Measurements from ENCODE around the gene PARP2. TPM values are rescaled to one million over a fixed set of nuclear protein-coding genes. Genes with fewer than 3 reads are reported as not detected.

PARP2 gene
- total RNA-seq, 1 experiment from 2014 or later: 28.6 TPM

DNA sequence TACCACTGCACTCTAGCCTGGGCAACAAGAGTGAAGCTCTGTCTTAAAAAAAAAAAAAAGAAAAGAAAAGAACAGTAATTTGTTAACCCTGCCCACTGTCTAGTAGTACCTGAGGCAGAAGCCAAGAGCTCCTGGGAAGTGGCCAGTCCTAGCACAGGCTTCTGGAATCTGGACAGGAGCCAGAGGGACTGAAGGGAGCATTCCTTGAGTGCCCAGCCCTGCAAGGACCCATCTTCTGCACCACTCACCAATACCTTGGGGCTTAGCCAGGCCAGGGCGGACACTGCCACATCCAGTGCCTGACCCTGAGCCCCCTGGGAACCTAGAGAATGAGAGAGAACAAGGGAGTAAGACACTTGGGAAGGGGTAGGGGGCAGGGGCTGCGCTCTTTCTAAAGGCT, 33.7 kb downstream of the PARP2 start:
- H3K27me3 Mint-ChIP-seq (ENCODE audit: unreplicated experiment): no peaks in the 10 kb centered on the region
- no peaks in the 10 kb centered on the region for H3K9me3 Mint-ChIP-seq (ENCODE audit: low read depth, unreplicated experiment)
- DNase-seq: no peak
- TF ChIP-seq, protein P1, sequence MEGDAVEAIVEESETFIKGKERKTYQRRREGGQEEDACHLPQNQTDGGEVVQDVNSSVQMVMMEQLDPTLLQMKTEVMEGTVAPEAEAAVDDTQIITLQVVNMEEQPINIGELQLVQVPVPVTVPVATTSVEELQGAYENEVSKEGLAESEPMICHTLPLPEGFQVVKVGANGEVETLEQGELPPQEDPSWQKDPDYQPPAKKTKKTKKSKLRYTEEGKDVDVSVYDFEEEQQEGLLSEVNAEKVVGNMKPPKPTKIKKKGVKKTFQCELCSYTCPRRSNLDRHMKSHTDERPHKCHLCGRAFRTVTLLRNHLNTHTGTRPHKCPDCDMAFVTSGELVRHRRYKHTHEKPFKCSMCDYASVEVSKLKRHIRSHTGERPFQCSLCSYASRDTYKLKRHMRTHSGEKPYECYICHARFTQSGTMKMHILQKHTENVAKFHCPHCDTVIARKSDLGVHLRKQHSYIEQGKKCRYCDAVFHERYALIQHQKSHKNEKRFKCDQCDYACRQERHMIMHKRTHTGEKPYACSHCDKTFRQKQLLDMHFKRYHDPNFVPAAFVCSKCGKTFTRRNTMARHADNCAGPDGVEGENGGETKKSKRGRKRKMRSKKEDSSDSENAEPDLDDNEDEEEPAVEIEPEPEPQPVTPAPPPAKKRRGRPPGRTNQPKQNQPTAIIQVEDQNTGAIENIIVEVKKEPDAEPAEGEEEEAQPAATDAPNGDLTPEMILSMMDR (IDR thresholded peaks at IDR 0.05; ENCODE audit: unreplicated experiment): no peak
- CTCF ChIA-PET: interaction anchor here (0.7 kb wide), 1 partner anchor 78 kb away, joined by 3 read pairs; the partner anchor contains the start of gene APEX1
- H3K36me3 Mint-ChIP-seq (ENCODE audit: insufficient read depth, unreplicated experiment): peaks cover 39% of the 10 kb centered on the region
- intact Hi-C loops (cut with micrococcal nuclease; ENCODE audit: unreplicated experiment): no loop called here
- H3K4me1 Mint-ChIP-seq (ENCODE audit: low read depth, unreplicated experiment): no peaks in the 10 kb centered on the region
- no peak overlapping the region for H3K27ac Mint-ChIP-seq (ENCODE audit: unreplicated experiment)
- BruUV-seq (replicated peaks): no TSS peak
- no peak overlapping the region for H3K4me3 Mint-ChIP-seq (ENCODE audit: low read depth, unreplicated experiment)

DNA sequence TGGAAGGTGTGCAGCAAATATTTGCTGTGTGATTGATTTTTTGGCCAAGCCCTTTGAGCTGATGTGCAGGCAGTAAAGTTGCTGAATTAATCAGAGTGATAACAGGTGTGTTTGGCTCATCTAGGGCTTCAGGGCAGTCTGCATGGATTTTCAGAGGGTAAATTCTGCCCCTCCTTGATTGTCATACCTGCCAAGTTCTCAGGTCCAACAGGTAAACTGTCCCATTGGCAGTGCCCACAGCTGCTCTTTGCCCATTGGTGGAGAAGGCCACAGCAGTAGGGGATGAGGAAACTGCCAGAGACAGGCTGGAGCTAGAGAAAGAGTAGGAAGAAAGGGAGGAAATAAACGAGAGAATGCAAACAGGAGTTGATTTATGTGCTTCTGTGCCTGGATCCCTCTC, 36.3 kb downstream of the PARP2 start:
- H3K36me3 Mint-ChIP-seq (ENCODE audit: insufficient read depth, unreplicated experiment): peaks cover 36% of the 10 kb centered on the region
- intact Hi-C loops (cut with micrococcal nuclease; ENCODE audit: unreplicated experiment): no loop called here

DNA sequence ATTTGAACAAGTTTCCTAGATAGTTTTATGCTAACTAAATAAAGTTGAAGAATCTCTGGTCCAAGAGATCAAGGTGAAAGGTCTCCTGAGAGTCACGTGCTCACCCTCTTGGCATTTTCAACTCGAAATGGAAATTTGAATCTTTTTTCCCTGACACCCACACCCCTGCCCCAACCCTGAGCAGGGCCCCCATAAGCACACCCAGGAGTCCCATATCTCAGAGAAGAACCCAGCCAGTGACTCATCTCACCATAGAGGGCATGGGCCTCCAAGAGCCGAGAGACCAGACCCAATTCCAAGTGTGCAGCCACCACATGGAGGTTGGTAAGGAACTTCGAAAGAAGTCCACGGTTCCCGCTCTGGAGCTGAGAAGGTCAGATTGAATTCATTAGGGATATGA, 37.2 kb downstream of the PARP2 start:
- intact Hi-C loops (cut with micrococcal nuclease; ENCODE audit: unreplicated experiment): no loop called here
- CTCF ChIA-PET: no interaction called here
- Mint-ChIP-seq H3K4me1 (ENCODE audit: low read depth, unreplicated experiment) (no peaks in the 10 kb centered on the region), H3K27me3 (ENCODE audit: unreplicated experiment) (no peaks in the 10 kb centered on the region), H3K27ac (ENCODE audit: unreplicated experiment) (no peak overlapping the region), H3K36me3 (ENCODE audit: insufficient read depth, unreplicated experiment) (peaks cover 34% of the 10 kb centered on the region), H3K9me3 (ENCODE audit: low read depth, unreplicated experiment) (no peaks in the 10 kb centered on the region), H3K4me3 (ENCODE audit: low read depth, unreplicated experiment) (no peak overlapping the region)
- TF ChIP-seq, protein P1 (IDR thresholded peaks at IDR 0.05; ENCODE audit: unreplicated experiment): no peak
- no TSS peak for BruUV-seq (replicated peaks)
- DNase-seq: no peak

More for the DNA sequence above, 36.3 kb downstream of the PARP2 start:
- no peaks in the 10 kb centered on the region for H3K9me3 Mint-ChIP-seq (ENCODE audit: low read depth, unreplicated experiment)
- no peaks in the 10 kb centered on the region for H3K27me3 Mint-ChIP-seq (ENCODE audit: unreplicated experiment)
- BruUV-seq (replicated peaks): no TSS peak
- H3K4me1 Mint-ChIP-seq (ENCODE audit: low read depth, unreplicated experiment): no peaks in the 10 kb centered on the region
- CTCF ChIA-PET: no interaction called here
- TF ChIP-seq, protein P1 (IDR thresholded peaks at IDR 0.05; ENCODE audit: unreplicated experiment): no peak
- H3K27ac Mint-ChIP-seq (ENCODE audit: unreplicated experiment): no peak overlapping the region
- no peak overlapping the region for H3K4me3 Mint-ChIP-seq (ENCODE audit: low read depth, unreplicated experiment)
- no peak for DNase-seq

DNA sequence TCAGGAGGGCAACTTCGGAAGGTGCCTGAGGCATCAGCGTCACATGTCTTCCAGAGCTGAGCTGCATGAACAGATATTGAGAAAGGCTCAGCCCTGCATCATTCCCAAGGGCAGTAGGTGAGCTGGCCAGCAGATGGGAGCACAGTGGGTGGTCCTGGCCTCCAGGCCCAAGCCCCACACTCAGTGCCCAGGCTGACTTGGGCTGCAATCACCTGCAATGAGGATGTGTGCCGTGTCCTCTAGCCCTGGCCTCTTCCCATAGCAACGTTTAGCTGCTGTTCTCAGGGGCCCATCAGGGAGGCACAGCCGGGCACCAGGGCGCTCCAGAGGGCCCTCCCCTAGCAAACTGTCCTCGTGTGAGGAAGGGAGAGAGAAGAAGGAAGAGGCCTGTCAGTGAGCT, 37.9 kb downstream of the PARP2 start:
- no peaks in the 10 kb centered on the region for H3K27me3 Mint-ChIP-seq (ENCODE audit: unreplicated experiment)
- no peak overlapping the region for H3K27ac Mint-ChIP-seq (ENCODE audit: unreplicated experiment)
- DNase-seq: no peak
- BruUV-seq (replicated peaks): no TSS peak
- H3K4me1 Mint-ChIP-seq (ENCODE audit: low read depth, unreplicated experiment): no peaks in the 10 kb centered on the region
- intact Hi-C loops (cut with micrococcal nuclease; ENCODE audit: unreplicated experiment): no loop called here
- TF ChIP-seq, protein P1 (IDR thresholded peaks at IDR 0.05; ENCODE audit: unreplicated experiment): no peak
- no peak overlapping the region for H3K4me3 Mint-ChIP-seq (ENCODE audit: low read depth, unreplicated experiment)
- H3K36me3 Mint-ChIP-seq (ENCODE audit: insufficient read depth, unreplicated experiment): peaks cover 30% of the 10 kb centered on the region
- H3K9me3 Mint-ChIP-seq (ENCODE audit: low read depth, unreplicated experiment): no peaks in the 10 kb centered on the region
- CTCF ChIA-PET: no interaction called here

Data from Calu3 (cell line).